Activated CD4-positive, alpha-beta T cell treated with anti-CD3 and anti-CD28 coated beads, Interleukin-10, Interleukin-2, amounts not matched to agents 100 ng/mL and 50 ng/mL, durations not matched to agents 16 hours and 8 hours (primary cell): ENCODE results near the gene PTPRN2.
"Not testable (repeated sequence)": the region's sequence is repeated elsewhere in the genome, so short reads cannot be mapped to it uniquely, and the experiment has no call there.

Experiments used
- DNase-seq: peaks from one replicate; pipeline ENCODE4 v3.0.0-alpha.2; 2020

Gene PTPRN2

GRCh38 chr7:157675427-157675927, 912.1 kb downstream of the PTPRN2 start:
- DNase-seq = no peak

GRCh38 chr7:157674715-157675426, 912.8 kb downstream of the PTPRN2 start:
- no peak for DNase-seq

GRCh38 chr7:157674027-157674714, 913.5 kb downstream of the PTPRN2 start:
- DNase-seq = no peak

- DNase-seq = no peak
These were observed 914.0 kb downstream of the PTPRN2 start for GRCh38 chr7:157673573-157673972.

- DNase-seq = no peak
These were observed 916.0 kb downstream of the PTPRN2 start for GRCh38 chr7:157671358-157672255.

- no peak for DNase-seq
These were observed 916.9 kb downstream of the PTPRN2 start for GRCh38 chr7:157670490-157671357.

GRCh38 chr7:157669768-157670351, 917.8 kb downstream of the PTPRN2 start:
- DNase-seq = no peak

GRCh38 chr7:157668884-157669767, 918.5 kb downstream of the PTPRN2 start:
- no peak for DNase-seq

- DNase-seq = no peak
These were observed 919.3 kb downstream of the PTPRN2 start for GRCh38 chr7:157668221-157668883.

GRCh38 chr7:157667731-157668130, 919.9 kb downstream of the PTPRN2 start:
- DNase-seq = no peak

GRCh38 chr7:157667261-157667660, 920.4 kb downstream of the PTPRN2 start:
- DNase-seq = no peak

GRCh38 chr7:157666530-157667040, 921.0 kb downstream of the PTPRN2 start:
- DNase-seq = no peak

- not testable (repeated sequence) for DNase-seq
These were observed 922.0 kb downstream of the PTPRN2 start for GRCh38 chr7:157665634-157665988.

GRCh38 chr7:157664871-157665633, 922.6 kb downstream of the PTPRN2 start:
- DNase-seq = no peak

GRCh38 chr7:157664034-157664433, 923.6 kb downstream of the PTPRN2 start:
- DNase-seq = no peak

GRCh38 chr7:157662981-157663716, 924.5 kb downstream of the PTPRN2 start:
- no peak for DNase-seq

GRCh38 chr7:157662110-157662791, 925.4 kb downstream of the PTPRN2 start:
- no peak for DNase-seq

GRCh38 chr7:157661611-157661975, 926.0 kb downstream of the PTPRN2 start:
- no peak for DNase-seq
